VCaP (cell line): ENCODE measurements around the gene PRSS2.
"Not testable (repeated sequence)": the region's sequence is repeated elsewhere in the genome, so short reads cannot be mapped to it uniquely, and the experiment has no call there.

Experiments used
- H3K27ac ChIP-seq: fragments of 450-650 bp; 2 replicates; pipeline ENCODE4 v1.5.1; 2017
- CTCF ChIP-seq: fragments of 450-650 bp; conservative IDR thresholded peaks from 2 replicates; pipeline ENCODE4 v1.5.1; 2017; ENCODE audit warnings: mild to moderate bottlenecking, moderate library complexity

Gene PRSS2

GRCh38 chr7:142770661-142771352 lies at the start of gene PRSS2:
Gene PRSS2 (plus strand): TSS chr7:142770970. CDS start chr7:142770983, 13 bp downstream.
- no peak within 1 kb of the TSS for H3K27ac ChIP-seq
- no peak for TF ChIP-seq CTCF

- no peak for TF ChIP-seq CTCF
- H3K27ac ChIP-seq = no peak overlapping the region
These were observed 49.8 kb upstream of the PRSS2 start for GRCh38 chr7:142720986-142721385.

GRCh38 chr7:142722248-142722794 lies 48.4 kb upstream of the PRSS2 start:
- H3K27ac ChIP-seq = no peak overlapping the region
- no peak for TF ChIP-seq CTCF

- TF ChIP-seq CTCF = no peak
- H3K27ac ChIP-seq = no peak overlapping the region
These were observed 37.5 kb upstream of the PRSS2 start for GRCh38 chr7:142733271-142733670.

- TF ChIP-seq CTCF = no peak
- no peak overlapping the region for H3K27ac ChIP-seq
These were observed 30.8 kb upstream of the PRSS2 start for GRCh38 chr7:142739923-142740492.

GRCh38 chr7:142740786-142741185 lies 30.0 kb upstream of the PRSS2 start:
- H3K27ac ChIP-seq = no peak overlapping the region
- TF ChIP-seq CTCF = no peak

- not testable (repeated sequence) for H3K27ac ChIP-seq
These were observed 28.8 kb upstream of the PRSS2 start for GRCh38 chr7:142741932-142742331.

- no peak for TF ChIP-seq CTCF
- H3K27ac ChIP-seq = no peak overlapping the region
These were observed 25.6 kb upstream of the PRSS2 start for GRCh38 chr7:142745091-142745635.
